Nephron progenitor cell (in vitro differentiated cells): ENCODE data around the gene CAPZB.

ENCODE experiments used
- DNase-seq: peaks from one replicate; pipeline ENCODE4 v3.0.0; 2021
- H3K27ac Mint-ChIP-seq: 2 replicates; pipeline ENCODE4 v1.8.0; 2021; ENCODE audit warnings: mild to moderate bottlenecking, moderate library complexity, mixed read lengths
- H3K27me3 Mint-ChIP-seq: 2 replicates; pipeline ENCODE4 v1.8.0; 2021; ENCODE audit warnings: mild to moderate bottlenecking, low read depth, mixed read lengths; ENCODE audit not compliant: poor library complexity
- H3K36me3 Mint-ChIP-seq: 2 replicates; pipeline ENCODE4 v1.8.0; 2021; ENCODE audit warnings: low read depth, mixed read lengths
- H3K4me1 Mint-ChIP-seq: 2 replicates; pipeline ENCODE4 v1.8.0; 2021; ENCODE audit warnings: mixed read lengths
- H3K4me3 Mint-ChIP-seq: 2 replicates; pipeline ENCODE4 v1.8.0; 2021; ENCODE audit warnings: mild to moderate bottlenecking, moderate library complexity, mixed read lengths
- H3K9me3 Mint-ChIP-seq: 2 replicates; pipeline ENCODE4 v1.8.0; 2021; ENCODE audit warnings: mild to moderate bottlenecking, moderate library complexity, mixed read lengths
- CTCF ChIP-seq: fragments of 200-600 bp; sonication (generic); IDR thresholded peaks from 2 replicates; pipeline ENCODE4 v1.5.0; 2021; ENCODE audit warnings: antibody characterized with exemption

Gene CAPZB

DNA sequence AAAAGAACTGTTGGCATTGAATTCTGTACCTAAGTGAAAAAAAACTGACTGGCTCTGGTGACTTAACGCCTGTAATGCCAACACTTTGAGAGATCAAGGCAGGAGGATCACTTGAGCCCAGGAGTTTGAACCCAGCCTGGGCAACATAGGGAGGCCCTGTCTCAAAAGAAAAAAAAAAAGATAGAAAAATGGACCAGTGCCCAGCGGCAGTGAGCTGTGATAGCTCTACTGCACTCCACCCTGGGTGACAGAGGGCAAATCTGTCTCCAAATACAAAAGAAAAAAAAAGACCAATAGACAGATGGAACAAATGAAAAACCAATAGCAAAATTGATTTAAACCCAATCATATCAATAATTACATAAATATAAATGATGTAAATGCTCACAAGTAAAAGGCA lies 196.1 kb downstream of the CAPZB start:
- TF ChIP-seq CTCF, result no peak
- peaks cover 49% of the 10 kb centered on the region for H3K9me3 Mint-ChIP-seq
- peaks cover 5% of the 10 kb centered on the region for H3K4me1 Mint-ChIP-seq
- peak overlapping the region; percentile 64 for H3K4me3 Mint-ChIP-seq
- no peak for DNase-seq
- peaks cover 51% of the 10 kb centered on the region for H3K36me3 Mint-ChIP-seq
- H3K27ac Mint-ChIP-seq, result no peak overlapping the region
- H3K27me3 Mint-ChIP-seq, result peaks cover 40% of the 10 kb centered on the region
